NK-92 (cell line): ENCODE results near the gene TTC7B.

ENCODE experiments used
- DNase-seq: peaks from one replicate; lab custom pipeline; 2025; ENCODE audit not compliant: unreplicated experiment; lab: John Stamatoyannopoulos, UW

TTC7B gene

DNA sequence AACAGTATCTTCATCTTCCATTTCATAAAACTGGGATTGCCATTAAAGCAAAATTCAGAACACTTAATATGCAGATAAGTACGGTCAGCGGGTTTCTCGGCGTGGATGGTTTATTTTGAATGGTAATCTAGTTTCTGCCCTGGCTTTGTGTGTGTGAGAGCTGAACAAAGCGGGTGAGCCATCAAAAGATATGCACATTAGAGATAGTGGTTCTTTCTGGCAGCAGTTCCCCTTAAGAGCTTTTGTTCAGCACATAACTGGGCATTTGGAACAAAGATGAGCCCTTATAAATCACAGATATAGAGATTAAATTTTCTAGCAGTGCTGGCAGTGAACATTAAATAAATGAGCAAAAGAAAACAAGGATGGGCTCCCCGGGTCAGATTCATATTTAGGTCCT is 211.9 kb downstream of the TTC7B start:
- DNase-seq, result no peak

DNA sequence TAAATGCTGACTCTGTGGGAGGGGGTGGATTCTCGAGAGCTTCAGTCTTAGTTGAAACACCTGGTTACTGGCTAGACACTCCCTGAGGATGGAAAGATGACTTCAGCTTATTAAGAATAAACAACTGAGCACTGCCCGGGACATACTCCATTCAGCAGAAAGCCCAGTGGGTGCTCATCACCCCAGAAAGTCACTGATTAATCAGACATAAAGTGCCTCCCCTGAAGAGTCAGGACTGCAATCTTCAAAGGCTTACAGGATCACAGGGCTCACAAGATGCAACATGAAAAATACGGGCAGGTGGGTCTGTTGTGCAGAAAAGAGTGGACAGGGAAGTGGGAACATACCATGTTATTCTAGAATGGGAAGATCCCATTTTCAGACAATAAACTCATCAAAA is 212.4 kb downstream of the TTC7B start:
- no peak for DNase-seq

DNA sequence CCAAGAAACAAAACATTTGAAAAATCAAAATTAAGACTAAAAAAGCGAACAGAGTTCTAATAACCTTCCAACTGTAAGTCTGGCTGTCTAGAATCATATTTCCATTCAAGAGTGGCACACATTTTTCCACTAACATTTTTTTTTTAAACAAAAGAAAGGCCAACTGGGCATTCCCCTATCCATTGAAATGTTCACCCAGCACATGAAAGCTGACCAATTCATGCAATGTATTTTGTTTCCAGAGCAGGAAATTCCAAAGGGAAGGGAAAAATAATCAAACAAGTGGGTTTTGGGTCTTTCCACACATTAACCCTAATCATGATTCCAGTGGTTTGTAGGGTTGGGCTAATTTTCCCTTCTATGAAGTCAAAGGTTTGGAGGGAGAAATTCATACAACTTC is 212.9 kb downstream of the TTC7B start:
- no peak for DNase-seq

DNA sequence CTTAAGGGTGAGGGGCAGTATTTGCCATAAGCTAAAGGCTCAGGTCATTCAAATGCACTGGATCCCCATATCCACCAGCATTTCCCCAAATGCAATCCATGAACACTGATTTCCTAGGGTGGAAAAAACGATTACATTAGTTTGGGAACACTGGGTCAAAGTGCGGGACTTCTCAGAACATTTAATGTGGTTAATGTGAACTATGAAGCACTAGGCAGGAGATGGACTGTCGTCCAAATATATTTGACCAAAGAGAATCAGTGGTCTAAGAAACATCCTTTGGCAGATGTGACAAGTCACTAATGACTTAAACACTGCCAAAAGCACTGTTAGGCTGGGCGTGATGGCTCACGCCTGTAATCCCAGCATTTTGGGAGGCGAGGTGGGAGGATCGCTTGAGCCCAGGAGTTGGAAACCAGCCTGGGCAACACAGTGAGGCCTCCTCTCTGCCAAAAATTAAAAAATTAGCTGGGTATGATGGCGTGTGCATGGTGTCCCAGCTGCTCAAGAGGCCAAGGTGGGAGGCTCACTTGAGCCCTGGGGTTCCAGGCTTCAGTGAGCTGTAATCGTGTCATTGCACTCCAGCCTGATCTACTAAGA is 214.0 kb downstream of the TTC7B start:
- no peak for DNase-seq

DNA sequence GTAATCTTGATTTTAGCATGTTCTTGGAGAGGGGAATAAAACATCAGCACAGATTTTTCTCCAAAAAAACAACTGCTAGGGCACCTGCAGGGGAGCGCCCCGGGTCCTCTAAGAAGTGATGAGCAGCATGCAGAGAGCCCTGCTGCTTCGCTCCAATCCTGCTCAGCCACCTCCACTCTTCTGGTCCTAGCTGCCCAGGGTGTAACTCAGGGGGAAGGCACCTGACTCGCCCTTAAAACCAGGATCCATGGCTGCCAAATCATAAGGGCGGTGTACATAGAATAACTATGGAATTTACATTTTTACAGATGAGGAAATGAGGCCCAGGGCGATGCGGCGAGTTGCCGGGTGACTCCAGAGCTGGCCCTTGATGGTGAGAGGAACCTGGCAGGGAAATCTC is 214.7 kb downstream of the TTC7B start:
- no peak for DNase-seq

DNA sequence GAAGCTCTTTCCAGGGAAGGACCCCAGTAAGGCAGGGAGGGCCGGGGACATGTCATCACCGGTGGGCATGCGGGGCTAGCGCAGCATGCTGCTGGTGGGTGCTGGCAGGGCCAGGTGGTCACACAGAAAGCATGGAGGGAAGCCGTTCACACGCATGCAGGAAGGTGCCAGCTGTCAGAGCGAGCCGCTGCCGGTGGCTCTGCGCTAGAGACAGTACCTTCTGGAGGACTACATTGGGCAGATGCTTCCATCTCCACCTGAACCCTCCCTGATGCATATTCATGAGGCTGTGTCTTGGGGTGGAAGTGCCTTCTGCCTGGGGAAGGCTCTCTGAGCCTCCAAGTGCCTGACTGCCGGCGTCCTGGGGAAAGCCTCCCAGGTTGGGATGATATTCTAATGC is 215.6 kb downstream of the TTC7B start:
- DNase-seq, result no peak

DNA sequence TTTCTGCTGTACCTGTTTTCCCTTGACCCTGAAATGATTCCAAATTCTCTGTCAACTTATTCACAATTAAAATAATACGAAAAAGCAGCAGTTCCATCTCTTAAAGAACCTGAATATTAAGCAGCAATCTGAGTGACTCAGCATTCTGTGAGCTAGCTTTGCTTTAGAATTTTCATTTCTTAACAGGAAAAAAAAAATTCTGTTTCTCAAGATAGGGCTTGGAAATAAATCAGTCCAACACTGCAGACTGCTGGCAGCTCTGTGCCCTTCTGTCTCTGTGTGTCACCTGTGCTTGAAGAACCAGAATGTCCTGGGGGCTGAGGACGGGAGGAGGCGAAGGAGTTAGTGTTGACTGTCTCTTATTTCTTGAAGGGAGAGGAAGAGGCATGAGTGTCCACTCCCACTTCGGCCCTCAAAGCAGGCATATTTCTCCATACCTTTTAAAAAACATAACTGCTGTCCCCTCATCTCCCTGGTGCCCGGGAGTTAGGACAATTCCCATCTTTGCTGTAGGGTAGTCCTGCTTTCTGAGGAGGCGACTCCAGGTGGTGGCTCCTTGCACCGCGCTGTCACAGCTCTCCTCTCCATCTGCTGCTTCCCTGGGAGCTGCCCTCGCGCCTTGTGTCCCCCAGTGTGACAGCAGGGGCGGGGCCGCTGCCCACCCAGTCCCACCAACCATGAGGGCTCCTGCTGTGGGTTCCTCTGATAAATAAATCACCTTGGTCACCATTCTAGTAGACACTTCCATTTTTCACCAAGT is 216.3 kb downstream of the TTC7B start:
- DNase-seq, result no peak

DNA sequence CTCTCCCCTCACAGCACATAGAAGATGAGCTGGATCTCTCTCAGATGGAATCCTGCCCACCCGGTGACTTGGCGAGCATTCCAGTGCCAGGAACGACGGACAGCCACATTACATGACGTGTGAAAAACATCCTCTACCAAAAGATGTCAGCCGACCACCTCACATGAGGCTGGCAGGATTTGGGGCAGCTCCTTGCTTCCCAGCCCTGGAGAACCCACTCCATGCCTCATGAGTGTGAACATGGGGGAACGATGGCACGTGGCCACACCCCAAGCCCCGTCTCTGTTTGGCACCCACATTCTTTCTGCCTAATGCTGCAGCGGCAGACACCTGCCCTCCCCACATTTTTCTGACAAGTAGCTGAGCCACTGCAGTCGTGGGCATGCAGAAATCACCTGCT is 216.9 kb downstream of the TTC7B start:
- no peak for DNase-seq

DNA sequence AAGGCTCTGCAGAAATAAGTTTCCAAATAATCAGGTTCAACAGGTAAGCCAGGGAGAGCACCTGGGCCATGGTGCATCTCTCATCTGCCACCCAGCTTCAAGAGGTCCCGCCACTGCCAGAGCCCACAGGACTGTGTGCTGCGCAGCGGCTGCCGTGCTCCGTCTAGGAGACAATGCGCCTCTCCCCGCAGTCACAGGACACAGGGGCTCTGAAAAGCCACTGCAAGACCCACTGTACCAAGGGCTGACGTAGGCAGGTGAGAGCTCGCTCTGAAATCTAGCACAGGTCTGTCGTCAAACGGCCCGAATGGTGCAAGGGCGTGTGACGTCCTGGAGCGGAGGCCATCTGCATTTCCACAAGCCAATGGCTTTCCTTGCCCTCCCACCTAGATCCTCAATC is 218.3 kb downstream of the TTC7B start:
- no peak for DNase-seq

DNA sequence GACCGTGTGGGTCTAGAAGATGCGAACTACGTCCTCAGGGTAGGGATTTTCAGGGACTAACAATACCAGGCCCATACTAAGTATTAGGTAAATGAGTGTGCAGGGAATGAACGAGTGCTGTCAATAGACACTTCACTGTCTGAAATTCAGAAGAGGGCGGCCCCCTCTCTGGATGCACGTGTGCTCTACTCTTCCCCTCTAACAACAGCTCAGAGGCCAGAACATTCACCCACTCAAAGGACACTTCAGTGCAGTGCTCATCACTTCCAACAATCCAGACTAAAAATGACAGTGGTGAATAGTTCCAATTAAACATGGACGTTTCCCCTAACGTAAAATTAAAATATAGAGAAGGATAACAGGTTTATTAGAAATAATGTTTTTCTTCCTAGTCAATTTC is 219.5 kb downstream of the TTC7B start:
- DNase-seq, result no peak

DNA sequence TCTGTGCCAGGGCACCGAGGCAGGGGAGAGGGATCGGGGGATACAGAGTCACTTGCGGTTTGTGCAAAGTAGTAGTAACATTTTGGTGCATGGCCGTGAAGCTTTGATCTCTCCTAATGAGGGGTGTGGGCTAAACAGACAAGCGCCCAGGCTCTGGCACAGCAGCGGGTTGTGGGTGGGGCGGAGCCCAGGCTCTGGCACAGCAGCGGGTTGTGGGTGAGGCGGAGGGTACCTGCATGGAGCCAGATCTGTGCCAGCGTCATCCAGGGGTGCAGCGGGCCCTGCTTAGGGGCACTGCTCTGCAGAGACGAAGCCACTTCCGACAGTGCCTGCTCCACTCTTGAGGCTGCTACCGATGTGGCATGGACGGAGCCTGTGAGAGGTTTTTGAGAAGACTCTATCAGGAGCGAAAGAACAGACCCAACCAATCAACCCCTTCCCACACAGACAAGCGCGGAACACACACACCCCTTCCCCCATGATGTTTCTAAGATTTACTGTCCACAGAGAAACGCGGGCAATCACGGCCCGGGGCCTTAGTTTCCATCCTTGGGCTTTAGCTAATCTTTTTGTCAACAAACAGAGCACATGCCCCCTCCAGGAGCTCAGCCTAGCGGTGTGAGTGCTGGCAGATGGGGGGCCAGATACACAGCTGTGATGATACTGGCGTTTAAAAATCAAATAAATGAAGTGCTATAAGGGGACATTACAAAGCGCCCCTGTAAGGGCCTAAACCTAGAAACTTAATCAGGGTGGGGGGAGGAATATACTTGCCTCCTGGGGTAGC is 222.8 kb downstream of the TTC7B start:
- no peak for DNase-seq

DNA sequence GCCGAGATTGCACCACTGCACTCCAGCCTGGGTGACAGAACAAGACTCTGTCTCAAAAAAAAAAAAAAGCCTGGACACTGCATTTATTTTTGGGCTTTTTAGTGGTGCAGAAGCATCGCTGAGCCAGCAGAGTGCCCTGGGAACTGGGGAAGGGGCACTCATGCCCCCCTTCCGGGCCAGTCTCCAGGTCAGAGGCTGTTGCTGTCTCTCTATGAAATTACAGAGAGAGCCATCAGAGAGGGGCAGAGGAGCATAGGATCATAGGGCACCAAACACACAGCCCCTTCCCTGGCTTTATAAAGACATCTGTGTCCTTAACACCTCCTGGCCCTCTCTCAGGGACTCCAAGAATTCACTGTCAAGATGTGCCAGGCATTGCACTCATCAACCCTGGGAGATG is 223.6 kb downstream of the TTC7B start:
- DNase-seq, result no peak

DNA sequence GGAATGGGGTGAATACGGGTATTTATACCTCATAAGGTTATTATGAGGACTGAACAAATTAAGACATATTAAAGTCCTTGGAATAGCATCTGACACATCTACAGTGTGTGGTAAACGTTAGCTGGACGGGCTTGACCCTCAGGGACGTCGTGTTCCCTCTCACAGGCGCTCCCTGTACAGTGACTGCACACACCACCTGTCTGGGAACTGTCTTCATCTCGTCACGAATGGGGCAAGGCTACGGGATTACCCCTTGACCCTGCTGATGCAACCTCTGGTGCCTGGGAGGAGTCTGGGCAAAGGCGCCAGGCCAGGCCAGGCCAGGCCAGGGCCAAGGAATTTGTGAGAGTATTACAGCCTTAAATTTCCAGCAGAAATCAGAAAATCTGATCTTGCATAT is 228.3 kb downstream of the TTC7B start:
- DNase-seq, result no peak

DNA sequence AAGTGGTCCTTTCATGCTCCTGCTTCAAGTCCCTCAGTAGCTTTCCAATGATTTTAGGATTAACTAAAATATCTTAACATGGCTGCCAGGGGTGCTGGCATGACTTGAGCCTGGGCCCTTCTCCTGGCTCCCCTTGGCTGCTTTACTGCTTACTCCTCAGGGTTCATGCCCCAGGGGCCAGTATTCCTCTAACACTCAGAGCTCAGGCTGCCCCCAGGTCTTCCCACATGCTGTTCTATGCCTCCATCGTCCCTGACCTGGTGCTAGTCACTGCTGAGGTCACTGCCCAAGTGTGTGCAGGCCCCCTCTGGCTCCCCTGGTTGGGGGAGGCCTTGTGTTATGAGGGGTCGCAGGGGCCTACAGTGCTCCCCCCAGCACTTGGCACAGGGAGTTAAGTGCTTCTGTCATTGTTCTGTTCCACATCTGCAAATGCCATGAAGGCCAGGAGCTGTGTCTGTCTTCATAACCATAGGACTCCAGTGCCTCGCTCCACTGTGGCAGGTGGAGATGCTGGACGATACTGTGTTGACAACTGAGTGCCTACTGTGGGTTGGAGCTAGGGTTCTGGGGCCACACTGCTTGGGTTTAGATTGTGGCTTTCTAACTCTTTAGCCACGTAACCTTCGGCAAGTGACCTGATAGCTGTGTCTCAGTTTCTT is 228.8 kb downstream of the TTC7B start:
- DNase-seq, result no peak

DNA sequence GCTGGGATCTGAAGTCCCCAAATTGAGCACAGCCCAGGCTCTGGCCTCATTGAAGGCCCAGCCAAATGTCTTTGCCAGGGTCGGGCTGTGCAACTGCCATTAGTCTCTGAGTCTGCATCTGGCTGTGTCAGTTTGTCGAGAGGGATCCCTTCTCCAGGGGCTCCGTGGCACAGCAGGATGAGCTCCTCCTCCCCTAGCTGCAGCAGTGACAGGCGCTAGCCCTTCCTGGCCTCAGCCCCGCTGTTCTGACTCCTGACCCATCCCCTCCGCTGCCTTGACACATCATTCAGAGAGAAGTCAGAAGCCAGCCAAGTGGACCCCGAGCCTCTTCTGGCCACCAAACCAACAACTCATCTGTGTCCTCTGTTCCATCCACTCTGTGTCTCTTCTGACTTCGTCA is 231.1 kb downstream of the TTC7B start:
- DNase-seq, result no peak

DNA sequence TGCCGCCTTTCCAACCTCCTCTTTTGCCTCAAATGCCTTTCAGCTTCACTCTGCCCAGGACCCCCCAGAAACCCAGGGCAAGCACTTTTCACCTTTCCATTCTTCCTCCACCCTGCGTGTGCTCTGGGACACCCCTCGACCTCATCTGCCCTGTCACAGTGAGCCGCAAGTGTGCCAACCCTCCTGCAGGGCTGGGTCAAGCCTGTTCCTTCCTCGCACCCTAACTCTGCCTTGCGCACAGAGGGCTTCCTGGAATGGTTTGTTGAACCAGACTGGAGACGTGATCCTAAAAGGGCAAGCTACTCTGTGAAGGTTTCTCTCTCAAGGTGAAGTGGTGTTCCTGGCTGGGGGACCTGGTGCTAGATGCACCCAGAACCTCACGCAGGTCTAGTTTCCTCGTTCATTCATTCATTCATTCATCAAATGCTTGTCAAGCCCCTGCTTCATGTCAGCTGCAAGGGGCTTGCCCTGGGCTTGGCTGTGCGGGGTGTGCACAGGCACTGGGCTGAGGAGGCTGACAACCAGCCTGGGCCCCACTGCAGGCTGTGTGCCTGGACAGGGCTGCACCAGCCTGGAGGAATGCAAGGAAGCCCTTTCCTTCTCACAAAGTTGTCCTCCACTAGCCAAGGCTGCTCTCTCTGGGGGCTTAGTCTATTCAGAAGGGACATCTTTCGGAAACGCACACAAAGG is 232.2 kb downstream of the TTC7B start:
- DNase-seq, result no peak

DNA sequence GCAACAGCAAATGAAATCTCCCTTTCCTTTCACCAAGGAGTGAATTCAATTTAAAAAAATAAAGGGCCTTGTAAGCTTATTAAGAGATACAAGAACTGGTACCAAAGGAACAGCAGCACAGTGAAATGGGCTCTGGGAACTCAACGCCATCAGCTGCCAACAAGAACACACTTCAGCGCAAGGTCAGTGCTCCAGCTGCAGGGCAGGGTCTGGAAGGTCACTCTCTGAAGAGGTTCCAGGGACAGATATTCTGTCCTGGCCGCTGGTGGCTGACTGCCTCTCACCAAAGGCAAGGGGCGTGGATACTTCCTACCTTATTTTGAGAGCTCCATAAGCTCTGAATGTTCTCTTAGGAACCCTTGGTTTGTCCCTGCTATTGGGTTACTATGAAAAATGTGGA is 232.8 kb downstream of the TTC7B start:
- DNase-seq, result no peak

DNA sequence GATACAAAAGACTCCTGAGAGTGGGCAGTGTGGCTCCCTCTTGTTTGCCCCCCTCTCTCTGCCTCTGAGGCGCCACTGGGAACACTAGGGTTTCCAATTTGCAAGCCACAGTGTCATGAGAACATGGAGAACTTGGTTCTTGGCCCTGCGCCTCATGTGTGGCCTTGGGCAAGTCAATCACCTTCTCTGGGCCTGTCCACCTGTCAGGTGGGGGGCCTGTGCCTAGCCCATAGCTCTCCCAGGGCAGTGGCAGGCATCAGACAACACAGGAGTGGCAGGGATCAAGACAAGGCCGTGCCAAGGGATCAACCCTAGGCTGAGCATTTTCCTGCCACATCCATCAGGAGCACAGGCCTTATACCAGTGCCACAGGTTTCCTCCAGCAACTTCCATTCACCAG is 234.1 kb downstream of the TTC7B start:
- no peak for DNase-seq

DNA sequence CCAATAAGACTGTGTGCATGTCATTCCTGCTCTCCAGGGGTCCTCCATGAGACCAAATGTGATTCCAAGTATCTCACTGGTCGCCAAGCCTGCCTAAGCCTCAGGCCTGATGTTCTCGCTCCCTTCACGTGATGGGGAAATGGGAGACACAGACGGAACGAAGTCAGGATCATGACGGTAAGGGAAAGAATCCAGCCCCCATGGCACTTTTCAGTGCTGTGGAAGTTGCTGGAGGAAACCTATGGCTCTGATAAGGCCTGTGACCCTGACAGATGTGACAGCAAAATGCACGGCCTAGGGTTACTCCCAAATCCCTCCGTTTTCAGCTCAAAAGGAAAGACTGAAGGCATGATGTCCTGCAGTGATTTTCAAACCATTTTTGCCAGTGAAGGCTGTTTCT is 234.5 kb downstream of the TTC7B start:
- no peak for DNase-seq

DNA sequence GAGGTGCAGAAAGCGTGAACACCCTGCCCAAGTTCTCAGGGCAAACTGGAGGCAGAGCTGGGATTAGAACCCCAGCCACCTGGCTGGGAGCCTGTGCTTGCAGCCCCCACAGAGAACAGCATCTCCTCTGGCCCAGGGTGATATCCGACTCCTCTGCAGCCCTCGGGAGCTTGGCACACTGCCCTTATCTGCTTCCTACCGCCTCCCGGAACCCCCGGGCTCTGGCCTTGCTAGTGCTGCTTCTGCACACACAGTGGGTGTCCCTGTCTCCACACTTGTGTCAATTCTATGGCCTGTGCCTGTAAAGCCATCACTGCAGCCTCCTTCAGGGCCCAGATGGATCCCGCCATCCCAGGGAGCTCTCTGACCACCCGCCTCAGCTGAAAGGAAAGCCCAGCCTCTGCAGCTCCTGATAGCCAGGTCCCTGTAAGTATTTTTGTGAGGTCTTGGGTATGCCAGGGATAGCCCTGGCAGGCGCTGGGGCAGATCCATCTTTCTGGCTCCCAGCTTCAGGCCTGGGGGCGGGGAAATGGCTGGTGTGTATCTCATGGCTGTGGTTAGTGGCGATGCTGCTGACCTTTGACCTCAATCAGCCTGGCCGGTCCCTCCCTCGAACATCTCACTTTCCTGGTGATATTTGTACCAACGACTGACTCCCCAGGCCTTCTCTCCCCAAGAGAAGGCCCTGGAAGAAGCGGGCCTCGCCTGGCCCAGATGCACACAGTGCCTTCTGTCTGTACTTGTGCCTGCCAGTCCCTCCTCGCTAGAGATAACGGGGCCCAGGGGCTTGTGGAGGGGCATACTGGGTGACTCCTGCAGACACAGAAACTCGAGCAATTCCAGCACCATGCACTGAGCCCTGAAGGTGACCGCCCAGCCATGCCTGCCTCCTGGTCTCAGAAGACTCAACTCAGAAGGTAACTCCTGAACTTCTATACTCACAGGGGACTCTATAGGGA is 235.6 kb downstream of the TTC7B start:
- no peak for DNase-seq
